Lung (tissue), 12 donors: ENCODE measurements around the gene SSRP1. TPM values are rescaled to one million over a fixed set of nuclear protein-coding genes. Genes with fewer than 3 reads are reported as not detected.

Experiments
- ATAC-seq: fragments of 200-7000 bp; cut with Tn5 transposase; one replicate; pipeline ENCODE4 v1.9.1; 2020; ENCODE audit warnings: moderate number of reproducible peaks; ENCODE audit not compliant: insufficient read depth, low FRiP score
- DNase-seq, 3 donors: peaks; one replicate each; pipeline ENCODE4 v3.0.0-alpha.2; 2013 to 2017
- H3K27ac ChIP-seq, 2 donors: one replicate each; pipeline ENCODE4 v1.5.1; 2013; ENCODE audit warnings: mild to moderate bottlenecking in 2 of 2, moderate library complexity in 2 of 2, control low read depth in 1 of 2, inconsistent platforms in 1 of 2, low read depth in 1 of 2, low read length in 1 of 2
- H3K27me3 ChIP-seq, 3 donors: one replicate each; pipeline ENCODE4 v1.5.1; 2013; ENCODE audit warnings: low read length in 2 of 3; ENCODE audit not compliant: control insufficient read depth in 3 of 3, insufficient read depth in 3 of 3
- H3K36me3 ChIP-seq, 4 donors: one replicate each; pipeline ENCODE4 v1.5.1; 2013; ENCODE audit warnings: low read length in 4 of 4, mild to moderate bottlenecking in 1 of 4, moderate library complexity in 1 of 4; ENCODE audit not compliant: control insufficient read depth in 4 of 4, insufficient read depth in 4 of 4
- H3K4me1 ChIP-seq, 5 donors: one replicate each; pipeline ENCODE4 v1.5.1; 2013; ENCODE audit warnings: low read length in 5 of 5, mild to moderate bottlenecking in 2 of 5, moderate library complexity in 1 of 5; ENCODE audit not compliant: control insufficient read depth in 5 of 5, insufficient read depth in 5 of 5
- H3K4me3 ChIP-seq: one replicate; pipeline ENCODE4 v1.5.1; 2013; ENCODE audit warnings: mild to moderate bottlenecking, control low read depth, moderate library complexity
- H3K9ac ChIP-seq, 2 donors: one replicate each; pipeline ENCODE4 v1.5.1; 2013; ENCODE audit warnings: low read length in 2 of 2, control low read depth in 1 of 2; ENCODE audit not compliant: insufficient read depth in 1 of 2
- H3K9me3 ChIP-seq, 4 donors: one replicate each; pipeline ENCODE4 v1.5.1; 2013; ENCODE audit warnings: low read length in 3 of 4, mild to moderate bottlenecking in 1 of 4, moderate library complexity in 1 of 4; ENCODE audit not compliant: control insufficient read depth in 4 of 4, insufficient read depth in 3 of 4
- CTCF ChIP-seq: IDR thresholded peaks from 2 replicates; pipeline ENCODE4 v1.5.1; 2012; ENCODE audit warnings: mild to moderate bottlenecking; ENCODE audit errors: control extremely low read depth, extremely low read depth
- WGBS, 2 donors: extraction: QIAGEN DNeasy Blood & Tissue Kit; methylation state at CpG; one replicate each; pipeline ENCODE4 v1.1.7; 2013; 5-methylcytosine and 5-hydroxymethylcytosine counted together
- polyA plus RNA-seq, 2 donors: library from polyadenylated mRNA; stranded (reverse); fragments of 200-250 nt; gene quantifications; one replicate each; pipeline ENCODE4 v1.2.1, GENCODE V29; 2013
- total RNA-seq, 2 donors: library from RNA; depleted of rRNA in 1 of 2; stranded (reverse); fragments of >200 nt in 1 of 2; gene quantifications; one replicate each; pipeline ENCODE4 v1.2.1, GENCODE V29; 2014 to 2021
- donor health status: control.
- donor health status: control.
- donor health status: Bipolar disorder and iron deficiency.
- donor health status: healthy.
- donor health status: DM: yes; HTN: yes; CAD: no.

Gene SSRP1
- total and polyA plus RNA-seq, 4 donors: 37.1 to 76.9 (median 64.6) TPM

DNA sequence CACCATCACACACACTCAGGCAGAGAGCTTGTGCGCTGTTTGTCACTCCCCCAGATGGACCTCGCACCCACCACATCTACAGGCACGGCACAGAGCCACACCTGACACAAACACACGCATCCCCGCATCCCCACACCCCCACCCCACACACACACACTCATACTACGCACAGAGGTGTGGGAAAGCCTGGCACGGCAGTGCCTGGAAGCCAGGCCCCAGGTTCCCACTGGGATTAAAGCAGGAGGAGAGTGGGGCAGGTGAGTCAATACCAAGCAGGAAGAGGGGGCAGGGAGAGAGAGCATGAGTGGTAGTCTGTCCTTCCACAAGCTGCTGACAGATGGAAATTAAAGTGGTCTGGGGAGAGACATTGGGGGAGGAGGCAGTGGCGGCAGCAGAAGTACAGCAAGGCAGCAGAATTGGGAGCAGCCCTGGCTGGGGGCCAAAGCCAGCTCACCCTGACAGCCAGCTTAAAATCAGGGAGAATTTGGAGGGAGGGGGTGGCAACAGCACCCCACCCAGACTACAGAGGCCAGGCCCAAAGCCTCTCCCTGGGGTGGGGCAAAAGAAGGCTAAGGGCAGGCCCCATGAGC, 31.6 kb downstream of the SSRP1 start:
- Histone ChIP-seq H3K4me3 (no peak overlapping the region), H3K9me3 (peaks cover 0 to 10% (median 3%) of the 10 kb centered on the region in 4 donors), H3K27ac (no peak overlapping the region), H3K27me3 (no peaks in the 10 kb centered on the region), H3K9ac (no peak overlapping the region), H3K4me1 (peaks cover 0 to 21% (median 5%) of the 10 kb centered on the region in 5 donors), H3K36me3 (peaks cover 17 to 57% (median 47%) of the 10 kb centered on the region in 4 donors)
- no peak for TF ChIP-seq CTCF
- ATAC-seq (peak; percentile 14), DNase-seq (peak in 2 of 3 donors; percentile 15 to 40)
- 80 to 86% methylated on average over 8 of the region's 8 CpGs for WGBS, 2 donors

DNA sequence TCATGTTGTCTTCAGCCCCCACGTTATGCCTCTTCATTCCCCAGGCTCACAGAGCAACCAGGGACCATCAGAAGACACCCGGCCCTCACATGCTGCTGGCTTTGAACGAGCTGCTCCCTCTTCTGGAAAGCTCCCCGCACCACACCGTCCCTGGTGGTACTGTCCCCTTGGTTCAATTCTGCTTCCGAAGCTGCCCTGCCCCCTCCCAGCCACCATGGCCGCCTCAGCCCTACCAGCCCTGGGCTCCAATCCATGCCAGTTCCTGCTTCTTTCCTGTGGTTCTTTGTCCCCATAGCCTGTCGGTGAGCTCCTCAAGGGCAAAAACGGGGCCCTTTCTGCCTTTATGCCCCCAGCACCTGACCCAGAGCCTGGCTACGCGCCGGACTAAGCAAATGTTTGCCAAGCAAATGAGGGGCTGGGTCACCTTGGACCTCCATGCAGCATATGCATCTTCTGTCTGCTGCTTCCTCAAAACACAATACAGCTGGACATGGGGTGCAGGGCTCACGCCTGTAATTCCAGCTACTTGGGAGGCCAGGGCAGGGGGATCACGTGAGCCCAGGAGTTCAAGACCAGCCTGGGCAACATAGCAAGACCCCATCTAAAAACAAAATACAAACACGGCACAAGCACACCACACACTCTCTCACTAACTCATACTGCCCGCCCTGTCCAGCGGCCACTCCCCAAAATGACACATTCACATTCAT, 32.3 kb downstream of the SSRP1 start:
- WGBS, 2 donors: 84% methylated on average over 17 of the region's 17 CpGs
- Histone ChIP-seq H3K27me3 (no peaks in the 10 kb centered on the region), H3K4me3 (no peak overlapping the region), H3K27ac (no peak overlapping the region), H3K36me3 (peaks cover 22 to 58% (median 47%) of the 10 kb centered on the region in 4 donors), H3K9me3 (peaks cover 0 to 11% (median 3%) of the 10 kb centered on the region in 4 donors), H3K4me1 (peaks cover 0 to 15% (median 5%) of the 10 kb centered on the region in 5 donors), H3K9ac (no peak overlapping the region)
- no peak for TF ChIP-seq CTCF
- DNase-seq: no peak
- ATAC-seq: no peak

DNA sequence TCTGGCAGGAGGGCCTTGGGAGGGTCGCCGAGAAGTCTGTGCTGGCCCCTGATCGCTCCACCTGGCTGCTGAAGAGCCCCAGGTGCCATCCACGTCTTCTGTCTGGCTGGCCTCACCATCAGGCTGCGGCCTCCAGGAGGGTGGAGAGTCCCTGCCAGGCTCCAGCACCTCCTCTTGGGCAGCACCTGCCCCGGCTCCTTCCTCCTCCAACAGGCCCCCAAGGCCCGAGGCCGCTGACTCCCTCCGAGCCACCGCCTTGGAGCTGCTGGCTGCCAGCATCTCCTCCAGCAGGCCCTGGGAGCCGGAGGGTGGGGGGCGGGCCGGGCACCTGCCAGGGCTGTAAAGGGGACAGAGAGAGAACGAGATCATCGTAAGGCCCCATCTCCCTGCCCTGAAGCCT, 33.2 kb downstream of the SSRP1 start:
- ATAC-seq (no peak), DNase-seq (no peak)
- Histone ChIP-seq H3K4me3 (no peak overlapping the region), H3K36me3 (peaks cover 22 to 57% (median 47%) of the 10 kb centered on the region in 4 donors), H3K4me1 (peaks cover 0 to 15% (median 5%) of the 10 kb centered on the region in 5 donors), H3K27ac (no peak overlapping the region), H3K9me3 (peaks cover 0 to 13% (median 3%) of the 10 kb centered on the region in 4 donors), H3K27me3 (no peaks in the 10 kb centered on the region), H3K9ac (no peak overlapping the region)
- WGBS, 2 donors: 90 to 98% methylated on average over 11 to 15 of the region's 15 CpGs
- TF ChIP-seq CTCF: no peak
